HEK293 (cell line): ENCODE measurements around the gene IFT122.

Source experiments
- CTCF ChIP-seq: fragments of 450-650 bp; formaldehyde crosslinking; IDR thresholded peaks from 2 replicates; pipeline ENCODE4 v1.5.1; 2016; ENCODE audit warnings: missing biosample characterization, missing genetic modification characterization
- KLF10 ChIP-seq: fragments of 450-650 bp; IDR thresholded peaks from 2 replicates; pipeline ENCODE4 v1.5.1; 2018; ENCODE audit warnings: missing biosample characterization, mild to moderate bottlenecking, missing genetic modification characterization
- KLF9 ChIP-seq: fragments of 450-650 bp; formaldehyde crosslinking; IDR thresholded peaks from 2 replicates; pipeline ENCODE4 v1.5.1; 2016; ENCODE audit warnings: missing biosample characterization, missing genetic modification characterization, low read depth
- REST ChIP-seq: fragments of 450-650 bp; formaldehyde crosslinking; IDR thresholded peaks from 2 replicates; pipeline ENCODE4 v1.5.1; 2016; ENCODE audit warnings: missing biosample characterization, missing genetic modification characterization
- ZBTB7A ChIP-seq: fragments of 450-650 bp; formaldehyde crosslinking; IDR thresholded peaks from 2 replicates; pipeline ENCODE4 v1.5.1; 2016; ENCODE audit warnings: low read depth, missing biosample characterization, missing genetic modification characterization
- ZBTB8A ChIP-seq: fragments of 450-650 bp; formaldehyde crosslinking; IDR thresholded peaks from 2 replicates; pipeline ENCODE4 v1.5.1; 2016; ENCODE audit warnings: missing biosample characterization, missing genetic modification characterization
- ZNF10 ChIP-seq: fragments of 450-650 bp; formaldehyde crosslinking; IDR thresholded peaks from 2 replicates; pipeline ENCODE4 v1.5.1; 2017; ENCODE audit warnings: missing biosample characterization, missing genetic modification characterization
- ZNF350 ChIP-seq: fragments of 450-650 bp; formaldehyde crosslinking; IDR thresholded peaks from 2 replicates; pipeline ENCODE4 v1.5.0; 2017; ENCODE audit warnings: missing biosample characterization, mild to moderate bottlenecking, missing genetic modification characterization
- ZNF366 ChIP-seq: fragments of 450-650 bp; formaldehyde crosslinking; conservative IDR thresholded peaks from 2 replicates; pipeline ENCODE4 v1.5.1; 2016; ENCODE audit warnings: missing biosample characterization, missing genetic modification characterization
- ZNF571 ChIP-seq: fragments of 450-650 bp; formaldehyde crosslinking; IDR thresholded peaks from 2 replicates; pipeline ENCODE4 v1.5.0; 2017; ENCODE audit warnings: missing biosample characterization, missing genetic modification characterization
- ZNF792 ChIP-seq: fragments of 450-650 bp; formaldehyde crosslinking; IDR thresholded peaks from 2 replicates; pipeline ENCODE4 v1.5.1; 2016; ENCODE audit warnings: missing biosample characterization, missing genetic modification characterization

- no peak for TF ChIP-seq CTCF (tag by site-specific recombination)
- TF ChIP-seq ZNF366 (tag by site-specific recombination): no peak
- TF ChIP-seq ZNF571 (tag by site-specific recombination): no peak
- no peak for TF ChIP-seq ZBTB7A (tag by site-specific recombination)
- TF ChIP-seq ZNF10 (tag by site-specific recombination): no peak
- no peak for TF ChIP-seq ZNF792 (tag by site-specific recombination)
- no peak for TF ChIP-seq KLF10
- TF ChIP-seq REST (tag by site-specific recombination): no peak
- no peak for TF ChIP-seq ZBTB8A (tag by site-specific recombination)
- TF ChIP-seq KLF9: no peak
- no peak for TF ChIP-seq ZNF350 (tag by site-specific recombination)
These were observed 124.0 kb downstream of the IFT122 start for GRCh38 chr3:129563850-129564535.
